Right lobe of liver (tissue), 6 donors: ENCODE data around the gene CHM. TPM values are rescaled to one million over a fixed set of nuclear protein-coding genes. Genes with fewer than 3 reads are reported as not detected.

ENCODE experiments used
- ATAC-seq, 4 donors: fragments of 200-7000 bp; cut with Tn5 transposase; one replicate each; pipeline ENCODE4 v1.9.1; 2020; ENCODE audit warnings: mild to moderate bottlenecking in 4 of 4, moderate library complexity in 4 of 4
- DNase-seq, 3 donors: peaks; one replicate each; pipeline ENCODE4 v3.0.0-alpha.2; 2020
- H3K27ac ChIP-seq, 3 donors: fragments of 200-600 bp; one replicate each; pipeline ENCODE4 v1.8.0; 2022
- H3K27me3 ChIP-seq, 2 donors: fragments of 200-600 bp; one replicate each; pipeline ENCODE4 v1.8.0; 2022
- H3K36me3 ChIP-seq, 4 donors: fragments of 200-600 bp; sonication (generic) in 1 of 4; one replicate each; pipeline versions ENCODE4 v1.5.1 to v1.8.0; 2017 to 2022; ENCODE audit warnings: control low read depth in 1 of 4
- H3K4me1 ChIP-seq, 4 donors: fragments of 200-600 bp; sonication (generic) in 1 of 4; one replicate each; pipeline versions ENCODE4 v1.5.1 to v1.8.0; 2017 to 2022; ENCODE audit warnings: control low read depth in 1 of 4
- H3K4me3 ChIP-seq, 3 donors: fragments of 200-600 bp; one replicate each; pipeline ENCODE4 v1.8.0; 2022
- H3K9me3 ChIP-seq, 4 donors: fragments of 200-600 bp; sonication (generic) in 1 of 4; one replicate each; pipeline versions ENCODE4 v1.5.1 to v1.8.0; 2017 to 2022; ENCODE audit warnings: control low read depth in 1 of 4
- CTCF ChIP-seq, 4 donors: fragments of 200-600 bp in 3 of 4; fragments of 450-650 bp in 1 of 4; IDR thresholded peaks; one replicate each; pipeline versions ENCODE4 v1.5.1 to v1.8.0; 2016 to 2022; ENCODE audit warnings: antibody characterized with exemption in 4 of 4, mild to moderate bottlenecking in 2 of 4
- POLR2A ChIP-seq: fragments of 450-650 bp; IDR thresholded peaks from one replicate; pipeline ENCODE4 v1.6.1; 2017; ENCODE audit warnings: antibody characterized with exemption, mild to moderate bottlenecking
- WGBS: methylation state at CpG from one replicate; pipeline ENCODE4 v1.1.6; 2018; ENCODE audit warnings: low coverage, low lambda C conversion rate; ENCODE audit not compliant: insufficient coverage; ENCODE audit errors: missing lambda C conversion rate; 5-methylcytosine and 5-hydroxymethylcytosine counted together
- intact Hi-C, 2 donors: fragments of 100-400 bp; cut with DNase I; formaldehyde crosslinking; loops; one replicate each; pipeline versions ENCODE4 v1.11.2 to v1.14.1; 2022
- long read RNA-seq: library from polyadenylated mRNA; unstranded; transcript quantifications from one replicate; pipeline ENCODE4 v2.0.0, GENCODE V29; 2019
- total RNA-seq, 6 experiments: library from RNA; depleted of rRNA in 2 of 6; stranded (reverse); fragments of >200 nt in 2 of 6; fragmentation: NEBNext Ultra II Directional in 3 of 6; extraction: Animal tissue kit (Norgen Biotek cat#: 25700) in 3 of 6; gene quantifications; one replicate each; pipeline versions ENCODE4 v1.1.0 to v1.2.4, GENCODE V29; 2016 to 2023
- donor health status: DM: no; HTN: yes; CAD: no.
- donor health status: DM: no; HTN: no; CAD: no.
- donor health status: DM: no; HTN: no; CAD: no.
- donor health status: DM: no; HTN: yes; CAD: no.
- donor health status: DM: no; HTN: yes; CAD: no.

Gene CHM, protein sequence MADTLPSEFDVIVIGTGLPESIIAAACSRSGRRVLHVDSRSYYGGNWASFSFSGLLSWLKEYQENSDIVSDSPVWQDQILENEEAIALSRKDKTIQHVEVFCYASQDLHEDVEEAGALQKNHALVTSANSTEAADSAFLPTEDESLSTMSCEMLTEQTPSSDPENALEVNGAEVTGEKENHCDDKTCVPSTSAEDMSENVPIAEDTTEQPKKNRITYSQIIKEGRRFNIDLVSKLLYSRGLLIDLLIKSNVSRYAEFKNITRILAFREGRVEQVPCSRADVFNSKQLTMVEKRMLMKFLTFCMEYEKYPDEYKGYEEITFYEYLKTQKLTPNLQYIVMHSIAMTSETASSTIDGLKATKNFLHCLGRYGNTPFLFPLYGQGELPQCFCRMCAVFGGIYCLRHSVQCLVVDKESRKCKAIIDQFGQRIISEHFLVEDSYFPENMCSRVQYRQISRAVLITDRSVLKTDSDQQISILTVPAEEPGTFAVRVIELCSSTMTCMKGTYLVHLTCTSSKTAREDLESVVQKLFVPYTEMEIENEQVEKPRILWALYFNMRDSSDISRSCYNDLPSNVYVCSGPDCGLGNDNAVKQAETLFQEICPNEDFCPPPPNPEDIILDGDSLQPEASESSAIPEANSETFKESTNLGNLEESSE
- 10 to 100 TPM in 1 of 6 experiments, 1 to 10 TPM in 5; 8.1 to 13.6 (median 9.1) TPM for total RNA-seq
- long read RNA-seq, partial matches to known transcripts = 0 of 1 reads
- long read RNA-seq, other reads (novel, unspliced or antisense) = 0 of 1 reads

- intact Hi-C loops = no loop called here
- DNase-seq = peak; percentile 56 to 67 (median 60)
- H3K27ac ChIP-seq = peak within 1 kb of the TSS; percentile 59 to 69 (median 68)
- WGBS = 20% methylated on average over 24 of the region's 25 CpGs
- peak; percentile 97 to 99 (median 99) for ATAC-seq
- H3K27me3 ChIP-seq = no peaks in the 10 kb centered on the region
- H3K4me3 ChIP-seq = peak within 1 kb of the TSS; percentile 46 to 65 (median 56)
- no peak for TF ChIP-seq CTCF (IDR thresholded peaks at IDR 0.05)
- TF ChIP-seq POLR2A = peak; percentile 45
- no peaks in the 10 kb centered on the region for H3K4me1 ChIP-seq
- H3K9me3 ChIP-seq = no peaks in the 10 kb centered on the region
- H3K36me3 ChIP-seq = no peaks in the 10 kb centered on the region
Observed at GRCh38 chrX:86047174-86047935, at the start of gene CHM. Gene CHM, minus strand, starts transcription at chrX:86047558. Its CDS starts 26 bp downstream, at chrX:86047532.

DNA sequence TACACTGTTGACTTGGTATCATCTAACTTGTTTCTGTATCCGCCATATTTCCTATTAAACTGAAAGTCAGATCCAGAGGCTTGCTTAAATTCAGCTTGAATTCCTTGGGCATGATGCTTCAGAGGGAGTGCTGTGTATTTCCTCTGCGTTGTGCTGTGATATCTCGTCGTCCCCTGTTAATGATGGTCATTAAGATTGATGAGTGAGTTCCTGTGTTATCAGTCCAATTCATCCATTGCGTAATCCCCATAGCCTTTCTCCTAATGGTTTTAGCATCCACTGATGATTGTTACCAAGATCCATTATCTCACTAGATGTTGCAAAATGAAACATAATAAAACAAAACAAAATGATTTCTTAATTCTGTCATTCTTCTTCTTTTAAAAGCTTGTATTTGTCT, 31.3 kb upstream of the CHM start:
- Histone ChIP-seq H3K27ac (no peak overlapping the region), H3K4me3 (no peak overlapping the region), H3K27me3 (no peaks in the 10 kb centered on the region), H3K36me3 (no peaks in the 10 kb centered on the region), H3K4me1 (no peaks in the 10 kb centered on the region), H3K9me3 (no peaks in the 10 kb centered on the region)
- TF ChIP-seq POLR2A = no peak
- TF ChIP-seq CTCF (IDR thresholded peaks at IDR 0.05) = no peak
- WGBS = 35% methylated on average over 5 of the region's 5 CpGs
- DNase-seq (no peak), ATAC-seq (no peak)
- intact Hi-C loops = no loop called here

GRCh38 chrX:86066998-86067397, 19.6 kb upstream of the CHM start:
- no peak for DNase-seq
- whole genome bisulfite sequencing = 48% methylated on average over 3 of the region's 4 CpGs
- Histone ChIP-seq H3K4me3 (no peak overlapping the region), H3K9me3 (no peaks in the 10 kb centered on the region), H3K27me3 (no peaks in the 10 kb centered on the region), H3K27ac (no peak overlapping the region), H3K4me1 (no peaks in the 10 kb centered on the region), H3K36me3 (no peaks in the 10 kb centered on the region)
- TF ChIP-seq CTCF (IDR thresholded peaks at IDR 0.05) (no peak), POLR2A (no peak)
- ATAC-seq = no peak
- intact Hi-C loops = no loop called here

DNA sequence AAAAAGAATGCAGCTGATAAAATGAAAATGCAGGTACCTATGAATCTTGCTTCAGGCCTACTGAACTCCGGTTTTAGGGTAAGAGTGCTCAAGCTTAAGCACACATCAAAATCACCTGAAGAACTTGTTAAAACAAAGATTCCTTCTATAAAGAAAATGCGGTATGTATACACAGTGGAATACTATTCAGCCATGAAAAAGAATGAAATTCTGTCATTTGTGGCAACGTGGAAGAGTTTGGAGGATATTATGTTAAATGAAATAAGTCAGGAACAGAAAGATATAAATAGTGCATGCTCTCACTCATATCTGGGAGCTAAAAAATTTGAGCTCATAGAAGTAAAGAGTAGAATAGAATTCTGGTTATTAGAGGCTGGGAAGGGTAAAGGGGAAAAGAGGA, 14.0 kb upstream of the CHM start:
- WGBS = 59% methylated on average over 3 of the region's 3 CpGs
- no peaks in the 10 kb centered on the region for H3K4me1 ChIP-seq
- no peak overlapping the region for H3K27ac ChIP-seq
- H3K27me3 ChIP-seq = no peaks in the 10 kb centered on the region
- intact Hi-C loops = no loop called here
- DNase-seq (no peak), ATAC-seq (no peak)
- TF ChIP-seq POLR2A = no peak
- no peak for TF ChIP-seq CTCF (IDR thresholded peaks at IDR 0.05)
- no peak overlapping the region for H3K4me3 ChIP-seq
- H3K9me3 ChIP-seq = no peaks in the 10 kb centered on the region
- no peaks in the 10 kb centered on the region for H3K36me3 ChIP-seq
